Measurements from ENCODE around the gene USP28. TPM values are rescaled to one million over a fixed set of nuclear protein-coding genes. Genes with fewer than 3 reads are reported as not detected.

USP28 gene
- total and polyA plus RNA-seq, 11 donors: 28.8 to 172 (median 122) TPM

- Histone ChIP-seq H3K4me3 (no peak overlapping the region), H3K36me3 (peaks cover 0 to 98% (median 64%) of the 10 kb centered on the region in 9 donors), H3K27ac (no peak overlapping the region), H3K27me3 (no peaks in the 10 kb centered on the region), H3K4me1 (peaks cover 0 to 3% (median 0%) of the 10 kb centered on the region in 12 donors), H3K9me3 (no peaks in the 10 kb centered on the region)
- TF ChIP-seq POLR2A (IDR thresholded peaks at IDR 0.05): no peak
- TF ChIP-seq, protein P1, sequence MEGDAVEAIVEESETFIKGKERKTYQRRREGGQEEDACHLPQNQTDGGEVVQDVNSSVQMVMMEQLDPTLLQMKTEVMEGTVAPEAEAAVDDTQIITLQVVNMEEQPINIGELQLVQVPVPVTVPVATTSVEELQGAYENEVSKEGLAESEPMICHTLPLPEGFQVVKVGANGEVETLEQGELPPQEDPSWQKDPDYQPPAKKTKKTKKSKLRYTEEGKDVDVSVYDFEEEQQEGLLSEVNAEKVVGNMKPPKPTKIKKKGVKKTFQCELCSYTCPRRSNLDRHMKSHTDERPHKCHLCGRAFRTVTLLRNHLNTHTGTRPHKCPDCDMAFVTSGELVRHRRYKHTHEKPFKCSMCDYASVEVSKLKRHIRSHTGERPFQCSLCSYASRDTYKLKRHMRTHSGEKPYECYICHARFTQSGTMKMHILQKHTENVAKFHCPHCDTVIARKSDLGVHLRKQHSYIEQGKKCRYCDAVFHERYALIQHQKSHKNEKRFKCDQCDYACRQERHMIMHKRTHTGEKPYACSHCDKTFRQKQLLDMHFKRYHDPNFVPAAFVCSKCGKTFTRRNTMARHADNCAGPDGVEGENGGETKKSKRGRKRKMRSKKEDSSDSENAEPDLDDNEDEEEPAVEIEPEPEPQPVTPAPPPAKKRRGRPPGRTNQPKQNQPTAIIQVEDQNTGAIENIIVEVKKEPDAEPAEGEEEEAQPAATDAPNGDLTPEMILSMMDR (IDR thresholded peaks at IDR 0.05): no peak
- 56 to 77% (median 74%) methylated on average over 6 of the region's 6 CpGs for WGBS, 4 donors
- ATAC-seq (no peak), DNase-seq (no peak)
- intact Hi-C loops (cut with DNase I): no loop called here
Measured at GRCh38 chr11:113817626-113818025, 57.7 kb downstream of the USP28 start.

DNA sequence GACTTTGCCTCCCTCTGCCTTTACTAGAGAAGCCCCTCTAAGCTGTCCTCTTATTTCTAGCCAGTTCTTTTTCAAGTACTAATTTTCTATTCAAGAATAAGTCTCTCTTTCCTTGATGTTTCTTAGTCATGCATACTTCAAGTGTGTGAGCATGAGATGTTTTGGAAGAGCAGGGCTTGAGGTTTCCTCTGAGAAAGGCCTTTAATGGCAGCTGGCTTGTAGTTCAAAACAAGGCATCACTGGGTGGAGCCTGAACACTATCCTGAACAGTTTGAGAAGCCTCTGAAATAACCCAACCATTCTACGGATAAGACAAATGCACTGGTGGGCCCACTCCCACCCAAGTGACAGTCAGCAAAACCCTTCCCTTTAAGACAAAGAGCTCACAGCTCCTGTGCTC, 58.2 kb downstream of the USP28 start:
- Histone ChIP-seq H3K4me3 (no peak overlapping the region), H3K9me3 (no peaks in the 10 kb centered on the region), H3K27me3 (no peaks in the 10 kb centered on the region), H3K4me1 (peaks cover 0 to 3% (median 0%) of the 10 kb centered on the region in 12 donors), H3K36me3 (peaks cover 0 to 98% (median 64%) of the 10 kb centered on the region in 9 donors), H3K27ac (no peak overlapping the region)
- DNase-seq: no peak
- TF ChIP-seq, protein P1 (IDR thresholded peaks at IDR 0.05): no peak
- TF ChIP-seq POLR2A (IDR thresholded peaks at IDR 0.05): no peak
- WGBS, 4 donors: 83 to 93% (median 86%) methylated on average over 1 of the region's 1 CpG
- ATAC-seq: no peak
- intact Hi-C loops (cut with DNase I): no loop called here

GRCh38 chr11:113814181-113814580, 61.2 kb downstream of the USP28 start:
- Histone ChIP-seq H3K27me3 (no peaks in the 10 kb centered on the region), H3K27ac (no peak overlapping the region), H3K4me3 (no peak overlapping the region), H3K4me1 (peaks cover 0 to 3% (median 0%) of the 10 kb centered on the region in 12 donors), H3K9me3 (no peaks in the 10 kb centered on the region), H3K36me3 (peaks cover 0 to 98% (median 62%) of the 10 kb centered on the region in 9 donors)
- DNase-seq (no peak), ATAC-seq (no peak)
- intact Hi-C loops (cut with DNase I): no loop called here
- TF ChIP-seq POLR2A (IDR thresholded peaks at IDR 0.05): no peak
- TF ChIP-seq, protein P1 (IDR thresholded peaks at IDR 0.05): no peak

DNA sequence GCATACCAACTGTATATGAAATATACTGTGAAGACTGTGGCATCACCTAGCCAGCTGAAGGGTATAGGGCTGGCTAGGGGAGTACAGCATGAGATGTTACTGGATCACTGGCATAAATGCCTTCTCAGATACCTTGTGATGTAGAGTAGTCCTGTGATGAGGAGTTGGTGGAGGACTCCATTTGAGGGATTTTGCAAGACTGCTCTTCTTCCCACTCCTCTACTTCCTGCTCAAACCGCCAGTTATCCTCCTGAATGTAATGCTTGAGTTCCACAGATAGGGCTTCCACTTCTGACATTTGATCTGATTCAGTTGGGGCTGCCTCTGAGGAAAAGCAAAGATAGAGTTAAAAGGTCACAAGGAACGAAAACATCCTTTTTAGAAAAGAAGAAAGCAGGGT, 66.4 kb downstream of the USP28 start:
- Histone ChIP-seq H3K36me3 (peaks cover 0 to 100% (median 83%) of the 10 kb centered on the region in 9 donors), H3K27ac (no peak overlapping the region), H3K27me3 (no peaks in the 10 kb centered on the region), H3K4me3 (no peak overlapping the region), H3K4me1 (peaks cover 0 to 2% (median 0%) of the 10 kb centered on the region in 12 donors), H3K9me3 (no peaks in the 10 kb centered on the region)
- intact Hi-C loops (cut with DNase I): loop anchor here in 1 of 10 donors (10.0 kb wide), 1 partner anchor 456 kb away; no protein-coding TSS in a partner anchor
- TF ChIP-seq POLR2A (IDR thresholded peaks at IDR 0.05): no peak
- TF ChIP-seq, protein P1 (IDR thresholded peaks at IDR 0.05): no peak
- ATAC-seq (no peak), DNase-seq (no peak)
- WGBS, 4 donors: 42 to 48% (median 45%) methylated on average over 2 of the region's 2 CpGs
